ENCODE results near the gene STK32B. TPM values are rescaled to one million over a fixed set of nuclear protein-coding genes. Genes with fewer than 3 reads are reported as not detected.

Gene STK32B
- total and polyA plus RNA-seq, 2 of the 4 experiments (the other 2 are of a cell fraction) = 5.5 to 6.3 TPM

DNA sequence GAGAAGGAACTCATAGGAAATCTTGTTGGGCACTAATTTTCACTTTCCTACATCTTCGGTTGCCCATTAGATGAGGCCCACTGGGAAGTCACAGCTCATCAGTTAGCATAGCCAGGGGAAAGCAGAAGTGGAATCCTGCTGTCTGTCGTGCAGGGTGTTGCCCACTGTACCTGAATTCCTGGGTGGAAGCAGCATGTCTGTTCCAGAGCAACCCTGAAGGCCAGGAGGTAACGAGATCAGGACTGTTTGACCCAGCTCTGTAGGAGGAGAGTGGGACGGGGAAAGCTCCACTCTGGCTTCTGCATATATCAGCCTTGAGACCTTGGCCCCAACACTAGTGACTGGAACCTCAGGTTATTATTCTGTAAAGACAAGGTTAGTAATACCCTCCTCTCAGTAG is 361.0 kb downstream of the STK32B start:
- TF ChIP-seq MAZ (IDR thresholded peaks at IDR 0.05; ENCODE audit: borderline replicate concordance, low read depth, low read length) (no peak), NFE2L2 (IDR thresholded peaks at IDR 0.05; ENCODE audit: low read depth, low read length) (no peak), CHD1 (IDR thresholded peaks at IDR 0.05; ENCODE audit: low read depth, low read length) (no peak), FOS (IDR thresholded peaks at IDR 0.05; ENCODE audit: low read depth, low read length) (no peak), MAFK (IDR thresholded peaks at IDR 0.05; ENCODE audit: low read depth, low read length) (no peak), MXI1 (IDR thresholded peaks at IDR 0.05; ENCODE audit: borderline replicate concordance, low read depth, low read length) (no peak), RFX5 (IDR thresholded peaks at IDR 0.05; ENCODE audit: low read depth, low read length) (no peak), BHLHE40 (IDR thresholded peaks at IDR 0.05; ENCODE audit: low read depth, low read length) (no peak), CEBPB (IDR thresholded peaks at IDR 0.05; ENCODE audit: low read depth, low read length) (no peak), SMC3 (IDR thresholded peaks at IDR 0.05; ENCODE audit: low read depth, low read length) (no peak), RCOR1 (IDR thresholded peaks at IDR 0.05; ENCODE audit: insufficient replicate concordance, low read length) (no peak), RAD21 (IDR thresholded peaks at IDR 0.05; ENCODE audit: low read length) (no peak), POLR2A (IDR thresholded peaks at IDR 0.05; ENCODE audit: low read depth, low read length) (no peak)
- TF ChIP-seq, protein P1, sequence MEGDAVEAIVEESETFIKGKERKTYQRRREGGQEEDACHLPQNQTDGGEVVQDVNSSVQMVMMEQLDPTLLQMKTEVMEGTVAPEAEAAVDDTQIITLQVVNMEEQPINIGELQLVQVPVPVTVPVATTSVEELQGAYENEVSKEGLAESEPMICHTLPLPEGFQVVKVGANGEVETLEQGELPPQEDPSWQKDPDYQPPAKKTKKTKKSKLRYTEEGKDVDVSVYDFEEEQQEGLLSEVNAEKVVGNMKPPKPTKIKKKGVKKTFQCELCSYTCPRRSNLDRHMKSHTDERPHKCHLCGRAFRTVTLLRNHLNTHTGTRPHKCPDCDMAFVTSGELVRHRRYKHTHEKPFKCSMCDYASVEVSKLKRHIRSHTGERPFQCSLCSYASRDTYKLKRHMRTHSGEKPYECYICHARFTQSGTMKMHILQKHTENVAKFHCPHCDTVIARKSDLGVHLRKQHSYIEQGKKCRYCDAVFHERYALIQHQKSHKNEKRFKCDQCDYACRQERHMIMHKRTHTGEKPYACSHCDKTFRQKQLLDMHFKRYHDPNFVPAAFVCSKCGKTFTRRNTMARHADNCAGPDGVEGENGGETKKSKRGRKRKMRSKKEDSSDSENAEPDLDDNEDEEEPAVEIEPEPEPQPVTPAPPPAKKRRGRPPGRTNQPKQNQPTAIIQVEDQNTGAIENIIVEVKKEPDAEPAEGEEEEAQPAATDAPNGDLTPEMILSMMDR (conservative IDR thresholded peaks at IDR 0.05; ENCODE audit: low read depth, low read length) = no peak
- TF ChIP-seq, protein P2, sequence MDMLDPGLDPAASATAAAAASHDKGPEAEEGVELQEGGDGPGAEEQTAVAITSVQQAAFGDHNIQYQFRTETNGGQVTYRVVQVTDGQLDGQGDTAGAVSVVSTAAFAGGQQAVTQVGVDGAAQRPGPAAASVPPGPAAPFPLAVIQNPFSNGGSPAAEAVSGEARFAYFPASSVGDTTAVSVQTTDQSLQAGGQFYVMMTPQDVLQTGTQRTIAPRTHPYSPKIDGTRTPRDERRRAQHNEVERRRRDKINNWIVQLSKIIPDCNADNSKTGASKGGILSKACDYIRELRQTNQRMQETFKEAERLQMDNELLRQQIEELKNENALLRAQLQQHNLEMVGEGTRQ (IDR thresholded peaks at IDR 0.05; ENCODE audit: low read depth, low read length) = no peak
- TF ChIP-seq, protein P3, sequence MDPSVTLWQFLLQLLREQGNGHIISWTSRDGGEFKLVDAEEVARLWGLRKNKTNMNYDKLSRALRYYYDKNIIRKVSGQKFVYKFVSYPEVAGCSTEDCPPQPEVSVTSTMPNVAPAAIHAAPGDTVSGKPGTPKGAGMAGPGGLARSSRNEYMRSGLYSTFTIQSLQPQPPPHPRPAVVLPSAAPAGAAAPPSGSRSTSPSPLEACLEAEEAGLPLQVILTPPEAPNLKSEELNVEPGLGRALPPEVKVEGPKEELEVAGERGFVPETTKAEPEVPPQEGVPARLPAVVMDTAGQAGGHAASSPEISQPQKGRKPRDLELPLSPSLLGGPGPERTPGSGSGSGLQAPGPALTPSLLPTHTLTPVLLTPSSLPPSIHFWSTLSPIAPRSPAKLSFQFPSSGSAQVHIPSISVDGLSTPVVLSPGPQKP (IDR thresholded peaks at IDR 0.05; ENCODE audit: borderline replicate concordance, low read depth, low read length) = no peak
- peaks cover 2% of the 10 kb centered on the region; the same call in 1 of the 2 replicates for H3K36me3 ChIP-seq (ENCODE audit: control insufficient read depth, insufficient read depth, low read length)
- DNase-seq (no peak), ATAC-seq (ENCODE audit: low read depth) (no peak)
- CTCF ChIA-PET = no interaction called here
- peaks cover 5% of the 10 kb centered on the region for H3K9me3 ChIP-seq (ENCODE audit: control insufficient read depth, insufficient read depth, low read length)
- intact Hi-C loops (cut with micrococcal nuclease) = no loop called here
- H3K79me1 ChIP-seq (ENCODE audit: low read depth in 1 of 2, low read length in 2 of 2) = no peaks in the 10 kb centered on the region
- H3K14ac ChIP-seq (replicated peaks; ENCODE audit: low read depth, low read length) = no peak overlapping the region
- no peak overlapping the region for H3K4ac ChIP-seq (ENCODE audit: low read depth, low read length)
- H2AK5ac ChIP-seq (ENCODE audit: low read depth, low read length) = no peak overlapping the region
- no peak overlapping the region for H3K4me3 ChIP-seq (ENCODE audit: insufficient read depth, low read depth, low read length)
- H3K27ac ChIP-seq (ENCODE audit: insufficient read depth, low read length) = no peak overlapping the region
- no peaks in the 10 kb centered on the region for H3K4me1 ChIP-seq (ENCODE audit: control insufficient read depth, insufficient read depth, low read length)
- H2BK15ac ChIP-seq (ENCODE audit: low read depth, low read length) = no peak overlapping the region
- H3K4me2 ChIP-seq (ENCODE audit: low read depth, low read length) = no peak overlapping the region
- no peak overlapping the region for H2AFZ ChIP-seq (replicated peaks; ENCODE audit: low read length, poor library complexity)
- no peak overlapping the region for H2BK120ac ChIP-seq (ENCODE audit: low read depth, low read length)
- H2BK5ac ChIP-seq (ENCODE audit: low read depth, low read length, poor library complexity, severe bottlenecking) = no peak overlapping the region
- no peaks in the 10 kb centered on the region for H3K27me3 ChIP-seq (ENCODE audit: control insufficient read depth, insufficient read depth, low read length)
- no peak overlapping the region for H4K91ac ChIP-seq (ENCODE audit: insufficient read depth, low read depth, low read length)
- no peak overlapping the region for H2AK9ac ChIP-seq (replicated peaks; ENCODE audit: low read depth, low read length, poor library complexity)
- POLR2A ChIA-PET (ENCODE audit: unreplicated experiment) = no interaction called here
- no peaks in the 10 kb centered on the region for H4K20me1 ChIP-seq (ENCODE audit: insufficient read depth, low read length)
- 40% methylated on average over 1 of the region's 4 CpGs; no CpG with 5 or more reads in 1 of the 2 experiments for WGBS, 2 experiments (ENCODE audit: extremely low coverage in 2 of 2, insufficient read length in 1 of 2)
- H3K23ac ChIP-seq (ENCODE audit: low read depth, low read length) = no peak overlapping the region
- dilution Hi-C loops (cut with HindIII; ENCODE audit: low sequenced_read_pairs, unreplicated experiment) = no loop called here
- no peak overlapping the region for H2BK20ac ChIP-seq (ENCODE audit: low read depth, low read length)
- no peak overlapping the region for H4K8ac ChIP-seq (ENCODE audit: low read depth in 2 of 2, low read length in 2 of 2)
- no peaks in the 10 kb centered on the region for H3K9me1 ChIP-seq (ENCODE audit: insufficient read depth, low read length)
- H3K9ac ChIP-seq (ENCODE audit: low read depth, low read length) = no peak overlapping the region
- in situ Hi-C loops (cut with MboI; ENCODE audit: low sequenced_read_pairs) = no loop called here
- no peak overlapping the region for H3K56ac ChIP-seq (ENCODE audit: extremely low read depth, insufficient read depth, low read length)
- no peak overlapping the region for H3K18ac ChIP-seq (ENCODE audit: low read depth, low read length)
- no TSS peak for BruUV-seq (replicated peaks)
- no peak overlapping the region for H4K5ac ChIP-seq (ENCODE audit: low read depth, low read length)
